CD4-positive, alpha-beta T cell (primary cell): ENCODE data around the gene CAMK2B. TPM values are rescaled to one million over a fixed set of nuclear protein-coding genes. Genes with fewer than 3 reads are reported as not detected.

Experiments used
- ATAC-seq: fragments of 200-7000 bp; cut with Tn5 transposase; one replicate; pipeline ENCODE4 v1.10.0; 2022; ENCODE audit warnings: mild to moderate bottlenecking; ENCODE audit not compliant: poor library complexity
- CTCF ChIA-PET: fragments of 350-600 bp; sonication (Branson Sonifier 250); formaldehyde crosslinking; loops from one replicate; lab custom pipeline; 2021; ENCODE audit warnings: antibody characterized with exemption, inconsistent platforms; lab: Charles Lee
- POLR2A ChIA-PET: fragments of 350-600 bp; sonication (Branson Sonifier 250); formaldehyde crosslinking; loops from one replicate; lab custom pipeline; 2021; ENCODE audit warnings: antibody characterized with exemption, inconsistent platforms; lab: Charles Lee
- DNase-seq, 14 experiments: peaks; one replicate each; pipeline ENCODE4 v3.0.0-alpha.2; 2013 to 2020; ENCODE audit warnings: mixed read lengths in 2 of 14
- H3K27ac ChIP-seq, 2 donors: one replicate each; pipeline versions ENCODE4 v1.5.1 to v1.7.0; 2013; ENCODE audit warnings: low read length in 2 of 2, low read depth in 1 of 2, mild to moderate bottlenecking in 1 of 2
- H3K27me3 ChIP-seq, 2 experiments: 1 replicate in 1 of 2; 2 replicates in 1 of 2; pipeline versions ENCODE4 v1.6.1 to v1.7.0; 2013; ENCODE audit warnings: low read length in 2 of 2, control low read depth in 1 of 2, mild to moderate bottlenecking in 1 of 2, moderate library complexity in 1 of 2; ENCODE audit not compliant: insufficient read depth in 2 of 2, control insufficient read depth in 1 of 2
- H3K36me3 ChIP-seq: one replicate; pipeline ENCODE4 v1.6.1; 2013; ENCODE audit warnings: low read length, control low read depth; ENCODE audit not compliant: insufficient read depth
- H3K4me1 ChIP-seq: one replicate; pipeline ENCODE4 v1.6.1; 2013; ENCODE audit warnings: low read length, control low read depth; ENCODE audit not compliant: insufficient read depth
- H3K4me3 ChIP-seq: one replicate; pipeline ENCODE4 v1.5.1; 2013; ENCODE audit warnings: mild to moderate bottlenecking, low read length, moderate library complexity
- H3K9me3 ChIP-seq, 2 experiments: 1 replicate in 1 of 2; 2 replicates in 1 of 2; pipeline versions ENCODE4 v1.6.1 to v1.7.0; 2013; ENCODE audit warnings: low read length in 2 of 2, mild to moderate bottlenecking in 2 of 2, control low read depth in 1 of 2, moderate library complexity in 1 of 2; ENCODE audit not compliant: control insufficient read depth in 1 of 2, insufficient read depth in 1 of 2
- H3K27ac Mint-ChIP-seq: one replicate; pipeline ENCODE4 v1.8.0; 2020; ENCODE audit warnings: mixed read lengths
- H3K27me3 Mint-ChIP-seq: one replicate; pipeline ENCODE4 v1.8.0; 2021; ENCODE audit warnings: mixed read lengths
- H3K36me3 Mint-ChIP-seq: one replicate; pipeline ENCODE4 v1.8.0; 2021; ENCODE audit warnings: low read depth, mixed read lengths
- H3K4me1 Mint-ChIP-seq: one replicate; pipeline ENCODE4 v1.8.0; 2021; ENCODE audit warnings: low read depth, mixed read lengths
- H3K4me3 Mint-ChIP-seq: one replicate; pipeline ENCODE4 v1.8.0; 2020; ENCODE audit warnings: mild to moderate bottlenecking, mixed read lengths
- H3K9me3 Mint-ChIP-seq: one replicate; pipeline ENCODE4 v1.8.0; 2020; ENCODE audit warnings: mixed read lengths
- CTCF ChIP-seq: fragments of 200-600 bp; IDR thresholded peaks from one replicate; pipeline ENCODE4 v1.8.0; 2022; ENCODE audit warnings: antibody characterized with exemption, mild to moderate bottlenecking
- intact Hi-C, 2 experiments: fragments of 100-400 bp; cut with DNase I in 1 of 2; cut with micrococcal nuclease in 1 of 2; formaldehyde crosslinking; loops; one replicate each; pipeline versions ENCODE4 v1.15.1 to v1.9.0; 2023 to 2025; cut with DNase I, micrococcal nuclease
- total RNA-seq, 174 experiments: library from RNA in 2 of 174; stranded (reverse) in 2 of 174; gene quantifications; one replicate each; pipeline ENCODE4 v1.2.3 and lab custom pipeline; 2021 to 2026

CAMK2B gene
- total RNA-seq, 2 experiments from 2014 or later = not detected

- H3K27ac ChIP-seq = no peak overlapping the region
- ChIA-PET CTCF (no interaction called here), POLR2A (no interaction called here)
- intact Hi-C loops = loop anchor here in 1 of 2 experiments (10.0 kb wide), 1 partner anchor 129 kb away; no protein-coding TSS in a partner anchor
- H3K9me3 Mint-ChIP-seq = peaks cover 9% of the 10 kb centered on the region
- H3K4me3 Mint-ChIP-seq = no peak overlapping the region
- H3K36me3 Mint-ChIP-seq = no peaks in the 10 kb centered on the region
- ATAC-seq = no peak
- TF ChIP-seq CTCF = no peak
- no peaks in the 10 kb centered on the region for H3K4me1 Mint-ChIP-seq
- H3K27me3 Mint-ChIP-seq = peaks cover 26% of the 10 kb centered on the region
- H3K36me3 ChIP-seq = no peaks in the 10 kb centered on the region
- no peak for DNase-seq
- H3K27ac Mint-ChIP-seq = no peak overlapping the region
- no peaks in the 10 kb centered on the region for H3K4me1 ChIP-seq
- H3K4me3 ChIP-seq = no peak overlapping the region
- peaks cover 0 to 4% of the 10 kb centered on the region in 2 experiments for H3K27me3 ChIP-seq
- H3K9me3 ChIP-seq = peaks cover under 1 to 10% of the 10 kb centered on the region in 2 experiments
Measured at GRCh38 chr7:44346063-44346462, 20.7 kb upstream of the CAMK2B start.

GRCh38 chr7:44341401-44341800, 16.0 kb upstream of the CAMK2B start:
- peaks cover 7% of the 10 kb centered on the region for H3K9me3 Mint-ChIP-seq
- intact Hi-C loops = loop anchor here in 1 of 2 experiments (10.0 kb wide), 1 partner anchor 133 kb away; no protein-coding TSS in a partner anchor
- no peaks in the 10 kb centered on the region for H3K36me3 Mint-ChIP-seq

GRCh38 chr7:44338600-44338999, 13.2 kb upstream of the CAMK2B start:
- CTCF ChIA-PET = no interaction called here
- ATAC-seq = no peak

More at GRCh38 chr7:44341401-44341800, 16.0 kb upstream of the CAMK2B start:
- H3K9me3 ChIP-seq = peaks cover 7% of the 10 kb centered on the region in 2 experiments
- peaks cover 3 to 4% of the 10 kb centered on the region in 2 experiments for H3K27me3 ChIP-seq
- peaks cover 3% of the 10 kb centered on the region for H3K27me3 Mint-ChIP-seq
- DNase-seq = no peak
- ChIA-PET POLR2A (no interaction called here), CTCF (interaction anchor here (1.1 kb wide), 1 partner anchor 10 kb away, joined by 4 read pairs; no protein-coding TSS in a partner anchor)
- ATAC-seq = no peak
- H3K27ac Mint-ChIP-seq = no peak overlapping the region
- no peak overlapping the region for H3K27ac ChIP-seq
- no peak for TF ChIP-seq CTCF
- no peak overlapping the region for H3K4me3 Mint-ChIP-seq
- H3K36me3 ChIP-seq = no peaks in the 10 kb centered on the region
- H3K4me1 Mint-ChIP-seq = no peaks in the 10 kb centered on the region
- no peak overlapping the region for H3K4me3 ChIP-seq
- no peaks in the 10 kb centered on the region for H3K4me1 ChIP-seq

More at GRCh38 chr7:44338600-44338999, 13.2 kb upstream of the CAMK2B start:
- no peak for TF ChIP-seq CTCF
- Mint-ChIP-seq H3K4me3 (no peak overlapping the region), H3K4me1 (no peaks in the 10 kb centered on the region), H3K36me3 (no peaks in the 10 kb centered on the region), H3K27me3 (peaks cover 6% of the 10 kb centered on the region), H3K9me3 (peaks cover 7% of the 10 kb centered on the region), H3K27ac (no peak overlapping the region)
- no peak overlapping the region for H3K27ac ChIP-seq
- peaks cover 7 to 19% of the 10 kb centered on the region in 2 experiments for H3K9me3 ChIP-seq
- peaks cover 3 to 4% of the 10 kb centered on the region in 2 experiments for H3K27me3 ChIP-seq
- POLR2A ChIA-PET = no interaction called here
- H3K4me3 ChIP-seq = no peak overlapping the region
- H3K4me1 ChIP-seq = no peaks in the 10 kb centered on the region
- intact Hi-C loops = no loop called here
- DNase-seq = no peak
- H3K36me3 ChIP-seq = no peaks in the 10 kb centered on the region
